Left lobe of liver (tissue), 2 donors: ENCODE measurements around the gene FRG2C. TPM values are rescaled to one million over a fixed set of nuclear protein-coding genes. Genes with fewer than 3 reads are reported as not detected.
"Not testable (repeated sequence)": the region's sequence is repeated elsewhere in the genome, so short reads cannot be mapped to it uniquely, and the experiment has no call there.

Experiments
- ATAC-seq: fragments of 200-7000 bp; cut with Tn5 transposase; one replicate; pipeline ENCODE4 v1.9.1; 2020; ENCODE audit warnings: mild to moderate bottlenecking, moderate library complexity
- DNase-seq: peaks from one replicate; pipeline ENCODE4 v3.0.0-alpha.2; 2020; ENCODE audit warnings: low spot score
- total RNA-seq: library from RNA; stranded (reverse); gene quantifications from one replicate; pipeline ENCODE4 v1.2.1, GENCODE V29; 2021
- donor health status: DM: no; HTN: no; CAD: no; lungs with moderate emphysema.
- donor health status: DM: no; HTN: yes; CAD: no.

The FRG2C gene
- not detected for total RNA-seq

DNA sequence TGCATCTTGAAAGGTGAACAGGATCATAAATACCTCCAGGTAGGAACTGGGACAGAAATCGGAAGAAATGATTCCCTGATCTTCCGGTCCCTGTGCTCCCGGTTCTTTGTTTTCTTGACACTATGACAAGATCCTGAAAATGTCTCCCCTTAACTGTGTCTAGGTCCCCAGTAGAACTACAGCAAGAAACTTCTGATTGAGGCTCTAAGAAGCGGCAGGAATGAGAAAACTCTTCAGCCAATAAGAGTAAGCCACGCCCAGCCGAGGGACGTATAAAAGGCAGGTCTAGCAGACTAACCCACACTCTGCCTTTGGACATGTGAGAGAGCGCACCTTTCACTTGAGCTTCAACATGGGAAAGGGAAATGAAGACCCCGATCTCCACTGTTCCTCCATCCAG lies at the start of gene FRG2C:
TSS of gene FRG2C (plus strand) at position 301 of the 400 bp plus-strand sequence. CDS start at position 353, 52 bp downstream.
- DNase-seq, ATAC-seq: not testable (repeated sequence)

DNA sequence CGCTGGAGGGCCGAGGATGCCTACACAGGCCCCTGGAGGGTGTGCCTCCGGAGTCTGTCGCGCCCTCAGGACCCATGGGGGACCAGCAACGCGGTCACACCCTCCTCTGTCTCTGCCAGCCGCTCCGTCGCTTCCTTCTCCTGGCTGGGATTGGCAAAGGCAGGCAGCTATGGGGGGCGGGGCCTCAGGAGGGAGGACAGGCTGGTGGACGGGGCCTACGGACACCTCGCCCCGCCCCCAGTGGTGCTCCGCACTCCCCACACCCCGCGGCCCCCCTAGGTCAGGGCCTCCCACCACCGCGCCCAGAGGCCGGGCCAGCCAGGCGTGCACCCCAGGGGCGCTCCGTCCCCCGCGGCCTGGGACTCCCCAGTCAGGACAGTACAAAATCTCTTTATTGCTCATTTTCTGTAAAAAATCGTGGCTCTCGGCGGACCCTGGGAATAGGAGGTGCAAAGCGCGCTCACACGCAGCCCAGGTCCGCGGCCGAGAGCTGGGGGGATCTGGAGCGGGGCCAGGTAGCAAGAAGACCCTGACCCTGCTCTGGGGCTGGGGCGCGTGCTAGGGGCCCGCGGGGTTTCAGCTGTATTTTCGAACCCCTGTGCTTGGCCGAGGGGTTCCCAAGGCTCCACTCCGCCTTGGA lies 45.3 kb upstream of the FRG2C start:
- peak; percentile 34 for ATAC-seq
- peak; percentile 52 for DNase-seq

DNA sequence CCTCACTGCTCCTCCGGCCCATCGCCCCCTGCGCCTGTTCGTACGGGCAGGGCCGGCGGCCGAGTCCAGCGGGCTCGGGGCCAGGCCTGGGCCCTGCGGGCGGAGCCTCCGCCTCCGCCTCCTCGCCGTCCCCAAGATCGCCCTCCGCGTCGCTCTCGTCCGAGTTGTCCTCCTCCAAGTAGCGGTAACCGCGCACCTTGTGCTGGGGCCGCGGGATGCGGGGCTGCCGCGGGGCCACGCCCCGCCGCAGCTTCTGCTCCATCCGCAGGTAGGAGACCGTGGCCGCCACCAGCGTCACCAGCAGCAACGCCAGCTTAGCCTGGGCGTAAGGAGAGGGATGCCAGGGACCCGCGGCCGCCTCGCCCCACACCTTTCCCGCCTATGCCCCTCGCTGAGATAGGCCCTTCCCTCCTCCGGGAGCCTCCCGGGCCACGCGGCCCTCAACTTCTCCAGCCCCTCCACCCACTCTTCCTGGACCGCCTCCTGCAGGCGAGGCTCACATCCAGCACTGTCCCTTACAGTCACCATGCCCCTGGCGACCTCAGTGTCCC lies 44.6 kb upstream of the FRG2C start:
- ATAC-seq, DNase-seq: not testable (repeated sequence)

DNA sequence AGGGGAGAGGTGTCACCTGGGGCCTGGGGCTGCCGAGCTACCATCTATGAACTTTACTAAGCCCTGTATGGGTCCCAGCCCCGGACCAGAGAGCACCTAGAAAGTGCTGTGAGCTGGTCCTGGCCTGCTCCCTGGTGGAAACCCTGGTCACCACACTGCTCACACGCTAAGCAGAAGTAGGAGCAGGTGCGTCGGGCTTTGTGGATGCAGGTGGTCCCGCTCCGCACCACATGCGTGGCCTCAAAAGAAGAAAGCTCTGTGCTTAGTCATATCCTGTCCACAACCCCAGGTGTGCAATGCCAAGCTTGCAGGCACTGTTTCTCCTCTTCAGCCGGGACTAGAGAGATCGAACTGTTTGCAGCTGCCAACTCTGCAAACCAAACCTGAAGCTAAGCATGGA lies 42.4 kb upstream of the FRG2C start:
- not testable (repeated sequence) for DNase-seq, ATAC-seq

DNA sequence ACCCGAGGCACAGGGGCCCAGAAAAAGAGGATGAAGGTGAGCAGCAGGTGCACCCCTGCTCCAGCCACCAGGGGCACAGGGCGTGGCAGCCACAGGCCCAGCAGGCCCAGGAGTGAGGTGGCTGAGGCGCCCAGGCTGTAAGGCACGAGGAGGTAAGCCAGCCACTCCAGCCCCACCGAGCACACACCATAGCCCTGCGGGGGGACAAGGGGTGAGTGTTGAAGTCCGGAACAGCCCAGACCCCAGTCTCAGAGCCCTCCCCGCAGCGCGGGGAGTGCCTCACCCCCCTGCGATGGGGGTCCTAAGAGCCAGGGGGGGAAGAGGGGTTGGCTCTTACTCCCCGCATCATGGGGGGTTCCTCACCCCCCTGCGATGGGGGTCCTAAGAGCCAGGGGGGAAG lies 40.5 kb upstream of the FRG2C start:
- not testable (repeated sequence) for ATAC-seq, DNase-seq

DNA sequence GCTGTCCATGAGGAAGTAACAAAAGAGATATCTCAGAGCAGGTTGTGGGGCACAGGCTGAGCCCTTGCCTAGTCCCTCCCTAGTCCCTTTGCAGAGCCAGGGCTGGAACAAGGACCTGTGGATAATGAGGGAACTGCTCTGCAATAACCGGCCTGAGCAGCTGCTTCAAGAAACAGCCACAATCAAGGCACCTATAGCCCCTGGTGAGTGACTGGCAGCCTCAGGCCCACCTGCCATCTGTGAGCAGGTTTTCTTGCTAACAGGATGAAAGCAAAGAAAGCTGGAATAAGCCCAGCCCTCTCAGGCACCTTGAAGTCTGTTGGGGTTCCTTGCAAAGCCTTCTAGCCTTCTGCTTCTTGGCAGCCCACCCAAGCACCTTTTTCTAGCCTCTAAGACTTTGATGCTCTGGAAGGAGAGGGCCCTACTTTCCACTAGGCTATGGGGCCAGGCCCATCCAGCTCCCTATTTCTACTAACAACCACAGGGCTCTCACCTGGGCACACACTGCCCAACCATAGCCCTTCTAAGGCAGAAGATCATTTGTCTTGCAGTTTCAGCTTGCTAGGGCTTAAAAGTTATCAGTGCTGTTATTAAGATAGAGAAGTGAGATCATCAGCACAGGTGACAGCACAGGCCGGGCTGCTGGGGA lies 33.1 kb upstream of the FRG2C start:
- not testable (repeated sequence) for DNase-seq, ATAC-seq

DNA sequence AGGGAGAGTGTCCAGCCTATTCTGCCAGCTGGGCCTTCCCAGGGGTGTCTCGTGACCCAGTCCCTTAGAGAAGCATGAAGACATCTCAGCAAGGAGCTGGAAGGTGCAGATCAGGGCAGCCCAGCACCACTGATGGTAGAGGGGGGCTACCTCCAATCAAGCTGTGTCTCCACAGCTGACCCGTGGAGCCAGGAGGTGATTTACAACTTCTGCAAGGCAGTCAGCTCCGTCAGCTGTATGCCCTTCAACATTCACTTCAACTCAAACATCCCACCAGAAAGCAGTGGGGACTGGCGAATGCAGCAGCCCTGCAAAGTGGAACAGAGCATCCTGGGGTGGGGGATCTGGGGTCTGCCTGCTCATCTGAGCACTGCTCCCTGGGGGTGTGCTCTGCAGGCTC lies 32.6 kb upstream of the FRG2C start:
- DNase-seq (no peak), ATAC-seq (no peak)

DNA sequence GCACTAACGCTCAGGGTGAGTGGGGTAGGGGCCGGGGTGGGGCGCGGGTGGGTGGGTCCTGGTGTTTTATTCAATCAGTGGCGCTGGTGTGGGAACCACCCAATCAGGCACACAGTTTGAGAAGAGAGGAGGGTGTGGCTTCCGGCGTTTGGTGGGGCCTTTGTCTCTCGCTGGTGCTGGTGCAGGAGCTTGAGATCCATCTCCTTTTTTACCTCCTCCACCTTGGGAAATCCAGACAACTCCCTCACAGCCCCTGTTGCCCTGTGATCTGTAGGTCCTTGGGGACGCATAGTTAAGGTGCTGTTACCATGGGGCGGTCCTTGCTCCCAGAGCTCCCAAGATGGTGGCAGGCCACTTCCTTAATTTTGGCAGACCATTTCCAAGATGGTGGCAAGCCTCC lies 25.2 kb upstream of the FRG2C start:
- DNase-seq, ATAC-seq: not testable (repeated sequence)

DNA sequence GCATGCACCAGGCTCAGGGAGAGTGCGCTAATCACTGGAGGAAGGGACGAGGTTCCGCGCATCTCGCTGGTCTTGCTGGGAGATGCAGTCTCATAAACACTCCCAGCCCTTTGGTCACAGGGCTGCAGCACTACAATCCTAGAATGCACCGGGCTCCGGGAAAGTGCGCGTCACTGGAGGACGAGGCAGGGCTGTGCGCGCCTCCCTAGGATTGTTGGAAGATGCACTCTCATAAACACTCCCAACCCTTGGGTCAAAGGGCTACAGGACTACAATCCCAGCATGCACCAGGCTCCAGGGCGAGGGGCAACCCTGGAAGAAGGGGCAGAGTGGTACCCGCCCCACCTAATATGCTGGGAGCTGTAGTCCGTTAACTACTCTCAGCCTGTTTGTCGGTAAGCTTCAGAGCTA lies 23.0 kb upstream of the FRG2C start:
- peak; percentile 72 for ATAC-seq
- peak; percentile 93 for DNase-seq

DNA sequence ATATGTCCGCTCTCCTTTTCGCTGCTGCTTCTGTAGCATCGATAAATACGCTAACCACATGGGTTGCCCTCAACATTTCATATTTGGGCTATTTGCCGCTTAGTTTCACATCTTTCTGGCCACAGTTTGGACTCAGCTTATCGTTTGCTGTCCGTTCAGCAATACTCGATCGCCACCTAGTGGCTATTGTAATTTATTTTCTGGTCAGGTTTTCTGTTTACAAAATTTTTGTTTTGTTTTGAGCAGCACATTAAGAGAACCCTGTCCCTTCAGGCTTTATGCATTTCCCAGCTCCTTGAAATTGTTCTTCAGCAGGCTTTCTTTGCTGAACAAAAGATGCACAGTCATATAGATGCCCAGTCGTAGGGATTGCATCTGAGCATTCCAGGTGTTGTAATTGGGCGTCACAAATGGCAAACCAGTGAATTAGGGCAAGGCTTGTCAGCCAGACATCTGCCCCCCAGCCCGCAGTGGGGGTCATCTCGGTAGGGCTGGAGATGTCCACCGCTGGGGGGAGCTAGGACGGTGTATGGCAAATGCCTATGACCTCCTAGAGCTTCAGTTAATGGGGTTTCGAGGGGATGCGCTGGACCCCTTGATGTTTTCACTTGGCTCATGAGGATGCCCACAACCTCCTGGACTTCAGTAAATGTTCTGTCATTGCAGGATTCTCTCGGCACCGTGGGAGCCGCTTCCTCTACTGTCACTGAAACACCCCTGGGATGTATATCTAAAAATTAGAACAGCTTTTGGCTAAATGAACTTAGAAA lies 20.9 kb upstream of the FRG2C start:
- peak; percentile 62 for ATAC-seq
- DNase-seq = not testable (repeated sequence)

DNA sequence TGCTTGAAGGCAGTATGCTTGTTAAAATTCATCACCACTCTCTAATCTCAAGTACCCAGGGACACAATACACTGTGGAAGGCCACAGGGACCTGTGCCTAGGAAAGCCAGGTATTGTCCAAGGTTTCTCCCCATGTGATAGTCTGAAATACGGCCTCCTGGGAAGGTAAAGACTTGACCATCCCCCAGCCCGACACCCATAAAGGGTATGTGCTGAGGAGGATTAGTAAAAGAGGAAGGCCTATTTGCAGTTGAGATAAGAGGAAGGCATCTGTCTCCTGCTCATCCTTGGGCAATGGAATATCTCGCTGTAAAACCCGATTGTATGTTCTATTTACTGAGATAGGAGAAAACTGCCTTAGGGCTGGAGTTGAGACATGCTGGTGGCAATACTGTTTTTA lies 18.6 kb upstream of the FRG2C start:
- not testable (repeated sequence) for DNase-seq, ATAC-seq

DNA sequence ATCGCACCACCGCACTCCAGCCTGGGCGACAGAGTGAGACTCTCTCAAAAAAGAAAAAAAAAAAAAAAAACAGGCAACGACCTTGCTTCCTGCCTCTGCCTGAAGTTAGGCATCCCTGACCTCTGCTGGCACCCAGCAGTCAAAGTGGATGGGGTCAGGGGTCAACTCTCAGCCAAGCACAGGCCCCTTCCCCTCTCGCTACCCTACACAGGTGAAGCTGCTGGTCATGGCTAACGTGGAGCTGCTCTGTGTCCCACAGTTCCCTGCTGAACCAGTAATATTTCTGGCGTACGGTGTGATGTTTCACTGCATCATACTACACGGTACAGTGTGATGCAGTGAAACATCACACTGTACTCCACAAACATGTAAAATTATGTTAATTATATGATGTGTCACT lies 13.9 kb upstream of the FRG2C start:
- DNase-seq (no peak), ATAC-seq (no peak)

DNA sequence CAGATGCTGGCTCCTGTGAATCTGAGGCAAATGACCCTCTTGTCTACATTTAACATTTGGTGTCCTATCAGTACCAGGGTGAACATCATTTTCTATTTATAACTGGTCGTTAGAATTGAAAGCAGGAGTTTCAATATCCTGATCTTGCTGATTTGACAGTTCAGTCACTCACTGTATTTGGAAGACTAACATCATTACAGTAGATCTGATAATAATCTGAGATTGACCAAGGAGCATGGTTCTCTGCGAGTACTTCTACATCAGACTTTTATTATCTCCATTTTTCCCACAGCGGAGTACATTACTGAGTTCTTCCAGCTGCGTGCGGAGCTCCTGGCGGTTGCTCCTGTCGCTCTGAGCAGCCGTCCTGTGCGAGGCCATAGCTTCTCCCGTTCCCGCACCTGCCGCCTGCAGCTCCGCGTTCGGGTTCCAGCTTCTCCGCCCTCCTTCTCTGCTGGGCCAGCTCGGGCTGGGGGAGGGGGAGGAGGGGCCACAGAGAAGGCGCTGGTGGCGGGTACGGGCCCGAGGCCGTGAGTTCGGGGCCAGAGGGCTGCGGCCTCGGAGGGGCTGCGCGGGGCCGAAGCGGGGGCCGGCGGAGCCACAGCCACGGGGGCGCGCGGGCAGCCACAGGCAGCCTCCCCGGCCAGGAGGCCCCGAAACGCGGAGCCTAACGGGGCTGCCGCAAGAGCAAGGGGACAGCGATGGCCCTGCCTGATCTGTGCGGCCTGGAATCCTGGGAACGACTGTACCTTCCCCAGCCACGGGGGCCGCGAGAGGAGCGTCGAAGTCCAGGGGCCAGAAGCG lies 8.8 kb upstream of the FRG2C start:
- not testable (repeated sequence) for ATAC-seq, DNase-seq

DNA sequence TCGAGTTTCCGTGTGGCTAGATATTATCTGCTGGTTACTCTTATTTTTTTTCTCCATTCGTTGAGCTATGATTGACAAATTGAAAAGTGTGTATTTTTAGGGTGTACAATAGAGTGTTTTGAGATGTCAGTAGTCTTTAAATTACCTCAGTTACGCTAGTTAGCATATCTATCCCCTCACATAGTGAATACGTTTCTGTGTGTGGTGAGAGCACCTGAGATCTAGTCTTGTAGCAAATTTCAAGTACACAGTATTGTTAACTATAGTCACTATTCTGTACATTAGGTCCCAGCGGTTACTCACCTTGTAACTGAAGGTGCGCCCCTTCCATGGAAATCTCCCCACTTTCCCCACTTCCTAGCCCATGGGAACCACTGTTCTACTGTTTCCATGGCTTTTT lies 8.2 kb upstream of the FRG2C start:
- DNase-seq, ATAC-seq: not testable (repeated sequence)

DNA sequence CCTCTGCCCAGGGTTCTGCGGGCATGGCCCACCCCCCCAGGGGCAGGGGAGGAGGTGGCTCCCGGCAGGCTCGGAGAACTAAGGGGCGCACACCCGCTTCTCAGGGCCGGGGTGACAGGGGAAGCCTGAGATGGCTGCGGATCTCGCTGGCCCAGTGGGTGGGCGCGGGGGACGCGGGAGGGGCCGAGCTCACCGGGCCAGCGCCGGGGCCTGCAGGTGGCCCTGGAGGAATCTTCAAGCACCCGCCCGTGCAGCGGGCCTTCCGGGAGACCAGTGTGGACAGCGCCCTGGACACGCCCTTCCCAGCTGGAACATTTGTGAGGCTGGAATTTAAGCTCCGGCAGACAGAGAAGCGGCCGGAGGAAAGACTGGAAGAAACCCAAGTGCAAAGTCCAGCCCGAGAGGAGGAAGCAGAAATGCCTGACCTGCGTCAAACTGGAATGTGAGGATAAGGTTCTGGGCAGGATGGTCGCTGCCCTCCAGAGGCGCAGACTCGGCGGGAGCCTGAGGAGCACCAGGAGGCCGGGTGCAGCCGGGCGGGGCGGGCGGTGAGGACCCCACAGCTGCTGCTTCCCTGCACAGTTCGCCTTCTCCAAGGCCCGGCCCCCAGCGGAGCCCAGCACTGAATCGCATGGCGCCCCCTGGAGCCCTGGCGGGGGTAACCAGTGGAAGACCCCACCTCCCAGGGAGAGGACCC lies 5.6 kb upstream of the FRG2C start:
- DNase-seq, ATAC-seq: not testable (repeated sequence)

DNA sequence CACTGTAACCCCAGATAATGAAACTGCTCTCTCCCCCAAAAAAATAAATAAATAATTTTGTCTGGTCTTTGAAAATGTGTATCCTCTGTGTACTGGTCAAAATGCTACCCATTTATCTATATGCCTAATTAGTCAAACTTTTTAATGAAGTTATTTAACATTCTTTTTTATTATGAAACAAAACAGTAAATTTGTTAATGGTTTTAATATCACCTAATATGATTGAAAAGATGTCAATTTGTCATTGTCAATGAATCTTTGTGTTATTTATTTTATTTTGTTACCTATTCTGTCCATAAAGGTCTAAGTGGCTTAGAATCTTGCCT lies 5.1 kb upstream of the FRG2C start:
- DNase-seq, ATAC-seq: not testable (repeated sequence)

DNA sequence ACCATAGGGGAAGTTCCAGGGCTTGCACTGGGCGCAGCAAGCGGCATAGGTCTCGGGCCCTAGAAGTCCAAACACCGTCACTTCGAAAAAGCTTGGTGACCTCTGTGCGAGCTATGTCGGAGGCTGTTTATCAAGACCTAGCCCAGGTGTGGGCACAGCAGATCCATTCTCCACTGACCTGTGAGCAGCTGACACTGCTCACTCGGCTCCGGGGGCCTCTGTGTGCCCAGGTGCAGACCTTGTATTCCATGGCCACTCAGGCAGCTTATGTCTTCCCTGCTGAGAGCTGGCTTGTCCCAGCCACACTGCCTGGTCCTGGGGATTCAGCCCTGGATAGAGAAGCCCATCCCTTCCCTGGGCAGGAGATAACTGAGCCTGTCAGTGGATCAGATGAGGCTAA lies 1.5 kb downstream of the FRG2C start:
- not testable (repeated sequence) for ATAC-seq, DNase-seq

DNA sequence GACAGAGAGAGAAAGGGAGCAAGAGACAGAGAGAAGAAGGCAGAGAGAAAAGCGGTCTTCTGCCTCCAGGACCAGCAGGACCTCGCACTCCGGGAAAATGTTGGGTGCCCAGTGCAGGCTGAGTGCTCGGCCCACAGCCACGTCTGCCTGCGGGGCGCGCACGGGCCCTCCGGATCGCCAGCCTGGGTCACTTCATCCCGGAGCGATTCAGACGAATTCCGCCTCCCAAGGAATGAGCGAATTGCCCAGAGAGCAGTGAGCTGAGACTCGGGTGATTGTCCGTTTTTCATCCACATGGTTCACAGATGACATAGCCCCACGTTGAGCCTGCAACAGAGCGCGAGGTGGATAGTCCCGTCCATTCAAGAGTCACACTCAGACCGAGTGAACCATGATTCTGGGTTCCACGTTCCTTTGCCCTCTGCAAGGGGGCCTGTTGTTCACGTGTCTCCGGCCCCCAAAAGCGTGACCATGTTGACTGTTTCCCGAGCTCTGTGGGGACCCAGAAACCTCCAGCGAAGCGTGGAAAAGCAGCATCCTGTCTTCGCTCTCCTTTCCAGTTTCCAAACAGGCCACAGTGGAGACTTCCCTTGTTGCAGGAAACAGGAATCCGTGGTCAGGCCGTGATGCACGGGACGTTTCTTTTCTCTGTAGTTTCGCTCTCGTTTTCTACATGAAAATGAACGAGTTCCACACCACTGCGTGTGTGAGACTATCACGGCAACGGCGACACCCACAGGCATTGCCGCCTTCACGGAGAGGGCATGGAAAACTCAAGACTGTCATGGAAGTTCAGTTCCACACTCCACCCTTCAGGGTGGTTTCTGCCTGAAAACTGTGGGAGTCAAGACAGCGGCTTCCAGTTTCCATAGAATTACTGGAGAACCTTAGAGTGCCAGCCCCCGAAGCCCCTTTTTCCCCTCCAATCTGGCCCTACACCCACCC lies 3.9 kb downstream of the FRG2C start:
- not testable (repeated sequence) for DNase-seq

More for the DNA sequence above, 3.9 kb downstream of the FRG2C start:
- ATAC-seq = not testable (repeated sequence)
